GM23338 (cell line): ENCODE data around the gene LAMB1. TPM values are rescaled to one million over a fixed set of nuclear protein-coding genes. Genes with fewer than 3 reads are reported as not detected.

Source experiments
- ATAC-seq: fragments of 200-7000 bp; cut with Tn5 transposase; 3 replicates; pipeline ENCODE4 v1.9.1; 2020
- DNase-seq: peaks from one replicate; pipeline ENCODE4 v3.0.0-alpha.2; 2015; ENCODE audit warnings: low spot score
- H2AFZ ChIP-seq: fragments of 200-600 bp; sonication (generic); 2 replicates; pipeline ENCODE4 v1.8.0; 2016; ENCODE audit warnings: antibody characterized with exemption, mild to moderate bottlenecking, moderate library complexity
- H3F3A ChIP-seq: fragments of 200-600 bp; sonication (generic); replicated peaks from 2 replicates; pipeline ENCODE4 v1.8.0; 2017; ENCODE audit warnings: antibody characterized with exemption, mixed run types, low read depth
- H3K27ac ChIP-seq: fragments of 200-600 bp; sonication (generic); 2 replicates; pipeline ENCODE4 v1.6.1; 2016; ENCODE audit warnings: low read depth
- H3K27me3 ChIP-seq: fragments of 200-600 bp; sonication (generic); 2 replicates; pipeline ENCODE4 v1.8.0; 2016; ENCODE audit warnings: mild to moderate bottlenecking, mixed run types, moderate library complexity; ENCODE audit not compliant: insufficient read depth
- H3K36me3 ChIP-seq: fragments of 200-600 bp; sonication (generic); 2 replicates; pipeline ENCODE4 v1.8.0; 2016; ENCODE audit warnings: mild to moderate bottlenecking; ENCODE audit not compliant: insufficient read depth
- H3K4me1 ChIP-seq: fragments of 200-600 bp; sonication (generic); 2 replicates; pipeline ENCODE4 v1.8.0; 2016; ENCODE audit warnings: mild to moderate bottlenecking, moderate library complexity; ENCODE audit not compliant: insufficient read depth
- H3K4me2 ChIP-seq: fragments of 200-600 bp; sonication (generic); 2 replicates; pipeline ENCODE4 v1.7.1; 2017; ENCODE audit warnings: mixed run types
- H3K4me3 ChIP-seq: fragments of 200-600 bp; sonication (generic); 2 replicates; pipeline ENCODE4 v1.6.1; 2016; ENCODE audit warnings: mixed run types
- H3K79me2 ChIP-seq: fragments of 200-600 bp; sonication (generic); replicated peaks from 2 replicates; pipeline ENCODE4 v1.8.0; 2017; ENCODE audit warnings: mild to moderate bottlenecking; ENCODE audit not compliant: insufficient read depth
- H3K9me2 ChIP-seq: fragments of 200-600 bp; sonication (generic); 2 replicates; pipeline ENCODE4 v1.8.0; 2017; ENCODE audit not compliant: insufficient read depth
- H4K20me1 ChIP-seq: fragments of 200-600 bp; sonication (generic); replicated peaks from 2 replicates; pipeline ENCODE4 v1.8.0; 2017; ENCODE audit warnings: mild to moderate bottlenecking; ENCODE audit not compliant: insufficient read depth
- H3K27ac Mint-ChIP-seq: 2 replicates; pipeline ENCODE4 v1.8.0; 2020; ENCODE audit warnings: inconsistent platforms, mild to moderate bottlenecking, moderate library complexity, mixed read lengths
- H3K27me3 Mint-ChIP-seq: 3 replicates; pipeline ENCODE4 v1.8.0; 2022; ENCODE audit warnings: low read depth, mild to moderate bottlenecking, moderate library complexity, mixed read lengths, inconsistent platforms; ENCODE audit not compliant: insufficient read depth, poor library complexity
- H3K36me3 Mint-ChIP-seq: 3 replicates; pipeline ENCODE4 v1.8.0; 2021; ENCODE audit warnings: low read depth, mild to moderate bottlenecking, inconsistent platforms, moderate library complexity, mixed read lengths
- H3K4me1 Mint-ChIP-seq: 3 replicates; pipeline ENCODE4 v1.8.0; 2020; ENCODE audit warnings: mild to moderate bottlenecking, inconsistent platforms, mixed read lengths
- H3K4me3 Mint-ChIP-seq: 3 replicates; pipeline ENCODE4 v1.8.0; 2021; ENCODE audit warnings: moderate library complexity, mild to moderate bottlenecking, inconsistent platforms, mixed read lengths
- H3K9me3 Mint-ChIP-seq: 3 replicates; pipeline ENCODE4 v1.8.0; 2020; ENCODE audit warnings: moderate library complexity, mild to moderate bottlenecking, inconsistent platforms, mixed read lengths
- CREB1 ChIP-seq: fragments of 250-450 bp; sonication (Bioruptor Pico); IDR thresholded peaks from 2 replicates; pipeline ENCODE4 v1.5.0; 2020; ENCODE audit warnings: low read depth, mild to moderate bottlenecking, moderate library complexity
- ETS1 ChIP-seq: IDR thresholded peaks from 2 replicates; pipeline ENCODE4 v1.6.1; 2016; ENCODE audit warnings: antibody characterized with exemption
- EZH2 ChIP-seq: fragments of 200-600 bp; sonication (generic); IDR thresholded peaks from one replicate; pipeline ENCODE4 v1.8.0; 2017; ENCODE audit warnings: antibody characterized with exemption, mild to moderate bottlenecking, low read depth; ENCODE audit not compliant: unreplicated experiment
- EZH2phosphoT487 ChIP-seq: fragments of 200-600 bp; sonication (generic); IDR thresholded peaks from one replicate; pipeline ENCODE4 v1.8.1; 2018; ENCODE audit warnings: antibody characterized with exemption; ENCODE audit not compliant: unreplicated experiment
- JUNB ChIP-seq: IDR thresholded peaks from one replicate; pipeline ENCODE4 v1.6.1; 2016; ENCODE audit warnings: antibody characterized with exemption; ENCODE audit not compliant: unreplicated experiment
- NANOG ChIP-seq: IDR thresholded peaks from 2 replicates; pipeline ENCODE4 v1.6.1; 2016; ENCODE audit warnings: antibody characterized with exemption, borderline replicate concordance
- POLR2AphosphoS5 ChIP-seq: IDR thresholded peaks from 2 replicates; pipeline ENCODE4 v1.6.1; 2016; ENCODE audit warnings: antibody characterized with exemption, low read depth
- STAT1 ChIP-seq: IDR thresholded peaks from one replicate; pipeline ENCODE4 v1.6.1; 2016; ENCODE audit warnings: antibody characterized with exemption; ENCODE audit not compliant: unreplicated experiment
- ZNF114 ChIP-seq: fragments of 250-450 bp; sonication (Bioruptor Pico); IDR thresholded peaks from 2 replicates; pipeline ENCODE4 v1.5.0; 2020; ENCODE audit warnings: mild to moderate bottlenecking, moderate library complexity
- ZNF331 ChIP-seq: fragments of 250-450 bp; sonication (Bioruptor Pico); IDR thresholded peaks from 2 replicates; pipeline ENCODE4 v1.5.0; 2020; ENCODE audit warnings: low read depth, mild to moderate bottlenecking, moderate library complexity
- polyA plus RNA-seq: library from polyadenylated mRNA; unstranded; fragments of >200 nt; fragmentation: Nextera tagmentation; extraction: Ambion mirVana; gene quantifications from 2 replicates; pipeline ENCODE4 v1.2.1, GENCODE V29; 2016
- total RNA-seq: library from RNA; depleted of rRNA; stranded (reverse); fragments of >200 nt; shearing (Covaris generic); gene quantifications from 2 replicates; pipeline ENCODE4 v1.2.3, GENCODE V29; 2014
- TF ChIP-seq, protein P1 (sequence below): fragments of 250-450 bp; sonication (Bioruptor Pico); IDR thresholded peaks from 2 replicates; pipeline ENCODE4 v1.5.0; 2020; ENCODE audit warnings: mild to moderate bottlenecking, moderate library complexity
- TF ChIP-seq, protein P2 (sequence below): IDR thresholded peaks from one replicate; pipeline ENCODE4 v1.6.1; 2018; ENCODE audit warnings: antibody characterized with exemption; ENCODE audit not compliant: unreplicated experiment
- TF ChIP-seq, protein P3 (sequence below), 2 experiments: fragments of 200-600 bp in 1 of 2; sonication (generic) in 1 of 2; conservative IDR thresholded peaks; 2 replicates each; pipeline versions ENCODE4 v1.5.1 to v1.6.1; 2016 to 2017; ENCODE audit warnings: antibody characterized with exemption in 2 of 2, low read depth in 2 of 2, mild to moderate bottlenecking in 2 of 2, moderate library complexity in 1 of 2

Gene LAMB1
- total and polyA plus RNA-seq, 2 experiments from 2014 or later: 53.5 to 57.8 TPM

- Mint-ChIP-seq H3K36me3 (no peaks in the 10 kb centered on the region), H3K9me3 (no peaks in the 10 kb centered on the region), H3K4me1 (no peaks in the 10 kb centered on the region), H3K27me3 (peaks cover 4% of the 10 kb centered on the region), H3K4me3 (no peak overlapping the region), H3K27ac (no peak overlapping the region)
- no peak overlapping the region for H3K4me3 ChIP-seq
- H3K9me2 ChIP-seq: no peaks in the 10 kb centered on the region
- H3K27ac ChIP-seq: no peak overlapping the region
- H4K20me1 ChIP-seq: no peaks in the 10 kb centered on the region
- H3K79me2 ChIP-seq: no peaks in the 10 kb centered on the region
- ATAC-seq (no peak), DNase-seq (no peak)
- no peaks in the 10 kb centered on the region for H3K27me3 ChIP-seq
- no peaks in the 10 kb centered on the region for H3F3A ChIP-seq
- H3K36me3 ChIP-seq: no peaks in the 10 kb centered on the region
- H3K4me1 ChIP-seq: no peaks in the 10 kb centered on the region
- no peak for TF ChIP-seq JUNB
- TF ChIP-seq ZNF331: no peak
- TF ChIP-seq EZH2: no peak
- TF ChIP-seq STAT1: no peak
- TF ChIP-seq ETS1: no peak
- TF ChIP-seq POLR2AphosphoS5: no peak
- no peak for TF ChIP-seq CREB1 (CRISPR knock-in tag)
- TF ChIP-seq, protein P1, sequence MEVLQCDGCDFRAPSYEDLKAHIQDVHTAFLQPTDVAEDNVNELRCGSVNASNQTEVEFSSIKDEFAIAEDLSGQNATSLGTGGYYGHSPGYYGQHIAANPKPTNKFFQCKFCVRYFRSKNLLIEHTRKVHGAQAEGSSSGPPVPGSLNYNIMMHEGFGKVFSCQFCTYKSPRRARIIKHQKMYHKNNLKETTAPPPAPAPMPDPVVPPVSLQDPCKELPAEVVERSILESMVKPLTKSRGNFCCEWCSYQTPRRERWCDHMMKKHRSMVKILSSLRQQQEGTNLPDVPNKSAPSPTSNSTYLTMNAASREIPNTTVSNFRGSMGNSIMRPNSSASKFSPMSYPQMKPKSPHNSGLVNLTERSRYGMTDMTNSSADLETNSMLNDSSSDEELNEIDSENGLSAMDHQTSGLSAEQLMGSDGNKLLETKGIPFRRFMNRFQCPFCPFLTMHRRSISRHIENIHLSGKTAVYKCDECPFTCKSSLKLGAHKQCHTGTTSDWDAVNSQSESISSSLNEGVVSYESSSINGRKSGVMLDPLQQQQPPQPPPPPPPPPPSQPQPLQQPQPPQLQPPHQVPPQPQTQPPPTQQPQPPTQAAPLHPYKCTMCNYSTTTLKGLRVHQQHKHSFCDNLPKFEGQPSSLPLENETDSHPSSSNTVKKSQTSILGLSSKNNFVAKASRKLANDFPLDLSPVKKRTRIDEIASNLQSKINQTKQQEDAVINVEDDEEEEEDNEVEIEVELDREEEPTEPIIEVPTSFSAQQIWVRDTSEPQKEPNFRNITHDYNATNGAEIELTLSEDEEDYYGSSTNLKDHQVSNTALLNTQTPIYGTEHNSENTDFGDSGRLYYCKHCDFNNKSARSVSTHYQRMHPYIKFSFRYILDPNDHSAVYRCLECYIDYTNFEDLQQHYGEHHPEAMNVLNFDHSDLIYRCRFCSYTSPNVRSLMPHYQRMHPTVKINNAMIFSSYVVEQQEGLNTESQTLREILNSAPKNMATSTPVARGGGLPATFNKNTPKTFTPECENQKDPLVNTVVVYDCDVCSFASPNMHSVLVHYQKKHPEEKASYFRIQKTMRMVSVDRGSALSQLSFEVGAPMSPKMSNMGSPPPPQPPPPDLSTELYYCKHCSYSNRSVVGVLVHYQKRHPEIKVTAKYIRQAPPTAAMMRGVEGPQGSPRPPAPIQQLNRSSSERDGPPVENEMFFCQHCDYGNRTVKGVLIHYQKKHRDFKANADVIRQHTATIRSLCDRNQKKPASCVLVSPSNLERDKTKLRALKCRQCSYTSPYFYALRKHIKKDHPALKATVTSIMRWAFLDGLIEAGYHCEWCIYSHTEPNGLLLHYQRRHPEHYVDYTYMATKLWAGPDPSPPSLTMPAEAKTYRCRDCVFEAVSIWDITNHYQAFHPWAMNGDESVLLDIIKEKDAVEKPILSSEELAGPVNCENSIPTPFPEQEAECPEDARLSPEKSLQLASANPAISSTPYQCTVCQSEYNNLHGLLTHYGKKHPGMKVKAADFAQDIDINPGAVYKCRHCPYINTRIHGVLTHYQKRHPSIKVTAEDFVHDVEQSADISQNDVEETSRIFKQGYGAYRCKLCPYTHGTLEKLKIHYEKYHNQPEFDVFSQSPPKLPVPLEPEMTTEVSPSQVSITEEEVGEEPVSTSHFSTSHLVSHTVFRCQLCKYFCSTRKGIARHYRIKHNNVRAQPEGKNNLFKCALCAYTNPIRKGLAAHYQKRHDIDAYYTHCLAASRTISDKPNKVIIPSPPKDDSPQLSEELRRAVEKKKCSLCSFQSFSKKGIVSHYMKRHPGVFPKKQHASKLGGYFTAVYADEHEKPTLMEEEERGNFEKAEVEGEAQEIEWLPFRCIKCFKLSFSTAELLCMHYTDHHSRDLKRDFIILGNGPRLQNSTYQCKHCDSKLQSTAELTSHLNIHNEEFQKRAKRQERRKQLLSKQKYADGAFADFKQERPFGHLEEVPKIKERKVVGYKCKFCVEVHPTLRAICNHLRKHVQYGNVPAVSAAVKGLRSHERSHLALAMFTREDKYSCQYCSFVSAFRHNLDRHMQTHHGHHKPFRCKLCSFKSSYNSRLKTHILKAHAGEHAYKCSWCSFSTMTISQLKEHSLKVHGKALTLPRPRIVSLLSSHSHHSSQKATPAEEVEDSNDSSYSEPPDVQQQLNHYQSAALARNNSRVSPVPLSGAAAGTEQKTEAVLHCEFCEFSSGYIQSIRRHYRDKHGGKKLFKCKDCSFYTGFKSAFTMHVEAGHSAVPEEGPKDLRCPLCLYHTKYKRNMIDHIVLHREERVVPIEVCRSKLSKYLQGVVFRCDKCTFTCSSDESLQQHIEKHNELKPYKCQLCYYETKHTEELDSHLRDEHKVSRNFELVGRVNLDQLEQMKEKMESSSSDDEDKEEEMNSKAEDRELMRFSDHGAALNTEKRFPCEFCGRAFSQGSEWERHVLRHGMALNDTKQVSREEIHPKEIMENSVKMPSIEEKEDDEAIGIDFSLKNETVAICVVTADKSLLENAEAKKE (CRISPR knock-in tag): no peak
- TF ChIP-seq NANOG: no peak
- TF ChIP-seq ZNF114: no peak
- TF ChIP-seq, protein P2, sequence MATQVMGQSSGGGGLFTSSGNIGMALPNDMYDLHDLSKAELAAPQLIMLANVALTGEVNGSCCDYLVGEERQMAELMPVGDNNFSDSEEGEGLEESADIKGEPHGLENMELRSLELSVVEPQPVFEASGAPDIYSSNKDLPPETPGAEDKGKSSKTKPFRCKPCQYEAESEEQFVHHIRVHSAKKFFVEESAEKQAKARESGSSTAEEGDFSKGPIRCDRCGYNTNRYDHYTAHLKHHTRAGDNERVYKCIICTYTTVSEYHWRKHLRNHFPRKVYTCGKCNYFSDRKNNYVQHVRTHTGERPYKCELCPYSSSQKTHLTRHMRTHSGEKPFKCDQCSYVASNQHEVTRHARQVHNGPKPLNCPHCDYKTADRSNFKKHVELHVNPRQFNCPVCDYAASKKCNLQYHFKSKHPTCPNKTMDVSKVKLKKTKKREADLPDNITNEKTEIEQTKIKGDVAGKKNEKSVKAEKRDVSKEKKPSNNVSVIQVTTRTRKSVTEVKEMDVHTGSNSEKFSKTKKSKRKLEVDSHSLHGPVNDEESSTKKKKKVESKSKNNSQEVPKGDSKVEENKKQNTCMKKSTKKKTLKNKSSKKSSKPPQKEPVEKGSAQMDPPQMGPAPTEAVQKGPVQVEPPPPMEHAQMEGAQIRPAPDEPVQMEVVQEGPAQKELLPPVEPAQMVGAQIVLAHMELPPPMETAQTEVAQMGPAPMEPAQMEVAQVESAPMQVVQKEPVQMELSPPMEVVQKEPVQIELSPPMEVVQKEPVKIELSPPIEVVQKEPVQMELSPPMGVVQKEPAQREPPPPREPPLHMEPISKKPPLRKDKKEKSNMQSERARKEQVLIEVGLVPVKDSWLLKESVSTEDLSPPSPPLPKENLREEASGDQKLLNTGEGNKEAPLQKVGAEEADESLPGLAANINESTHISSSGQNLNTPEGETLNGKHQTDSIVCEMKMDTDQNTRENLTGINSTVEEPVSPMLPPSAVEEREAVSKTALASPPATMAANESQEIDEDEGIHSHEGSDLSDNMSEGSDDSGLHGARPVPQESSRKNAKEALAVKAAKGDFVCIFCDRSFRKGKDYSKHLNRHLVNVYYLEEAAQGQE: no peak
- TF ChIP-seq, protein P3, sequence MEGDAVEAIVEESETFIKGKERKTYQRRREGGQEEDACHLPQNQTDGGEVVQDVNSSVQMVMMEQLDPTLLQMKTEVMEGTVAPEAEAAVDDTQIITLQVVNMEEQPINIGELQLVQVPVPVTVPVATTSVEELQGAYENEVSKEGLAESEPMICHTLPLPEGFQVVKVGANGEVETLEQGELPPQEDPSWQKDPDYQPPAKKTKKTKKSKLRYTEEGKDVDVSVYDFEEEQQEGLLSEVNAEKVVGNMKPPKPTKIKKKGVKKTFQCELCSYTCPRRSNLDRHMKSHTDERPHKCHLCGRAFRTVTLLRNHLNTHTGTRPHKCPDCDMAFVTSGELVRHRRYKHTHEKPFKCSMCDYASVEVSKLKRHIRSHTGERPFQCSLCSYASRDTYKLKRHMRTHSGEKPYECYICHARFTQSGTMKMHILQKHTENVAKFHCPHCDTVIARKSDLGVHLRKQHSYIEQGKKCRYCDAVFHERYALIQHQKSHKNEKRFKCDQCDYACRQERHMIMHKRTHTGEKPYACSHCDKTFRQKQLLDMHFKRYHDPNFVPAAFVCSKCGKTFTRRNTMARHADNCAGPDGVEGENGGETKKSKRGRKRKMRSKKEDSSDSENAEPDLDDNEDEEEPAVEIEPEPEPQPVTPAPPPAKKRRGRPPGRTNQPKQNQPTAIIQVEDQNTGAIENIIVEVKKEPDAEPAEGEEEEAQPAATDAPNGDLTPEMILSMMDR (conservative IDR thresholded peaks at IDR 0.05; ENCODE audit: low read depth in 2 of 2): no peak
- TF ChIP-seq EZH2phosphoT487: no peak
- H2AFZ ChIP-seq: no peak overlapping the region
- no peak overlapping the region for H3K4me2 ChIP-seq
These were observed 124.3 kb downstream of the LAMB1 start for GRCh38 chr7:107878636-107879035.
